Measurements from ENCODE around the gene EEF1B2. TPM values are rescaled to one million over a fixed set of nuclear protein-coding genes. Genes with fewer than 3 reads are reported as not detected.
"Not testable (repeated sequence)": the region's sequence is repeated elsewhere in the genome, so short reads cannot be mapped to it uniquely, and the experiment has no call there.

The EEF1B2 gene
- total RNA-seq, 1 donor from 2014 or later: 698 TPM

DNA sequence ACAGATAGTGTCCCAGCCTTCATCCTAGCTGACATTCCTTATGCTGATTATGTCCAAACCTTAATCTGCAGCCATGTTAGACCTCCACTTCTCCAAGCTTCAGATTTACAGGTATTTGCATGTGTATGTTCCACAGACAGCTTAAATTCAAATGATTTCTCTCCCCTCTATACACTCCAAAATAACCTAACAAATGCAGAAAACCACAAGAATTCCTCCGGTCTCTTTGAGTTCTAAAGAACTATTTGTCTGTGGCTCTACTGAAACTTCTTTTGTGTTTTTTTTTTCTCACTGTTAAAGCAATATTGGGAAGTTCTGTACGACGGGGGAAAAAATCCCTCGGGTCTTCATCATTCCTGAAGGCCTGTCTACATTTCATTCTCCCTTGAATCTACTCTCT is 9.1 kb upstream of the EEF1B2 start:
- Mint-ChIP-seq H3K36me3 (ENCODE audit: low read depth) (peaks cover 31% of the 10 kb centered on the region), H3K27me3 (ENCODE audit: insufficient read depth) (no peaks in the 10 kb centered on the region), H3K27ac (peak overlapping the region; percentile 9), H3K9me3 (no peaks in the 10 kb centered on the region), H3K4me3 (no peak overlapping the region), H3K4me1 (ENCODE audit: low read depth) (peaks cover 13% of the 10 kb centered on the region)
- no peak for DNase-seq (ENCODE audit: low spot score)
- intact Hi-C loops (cut with micrococcal nuclease): no loop called here

DNA sequence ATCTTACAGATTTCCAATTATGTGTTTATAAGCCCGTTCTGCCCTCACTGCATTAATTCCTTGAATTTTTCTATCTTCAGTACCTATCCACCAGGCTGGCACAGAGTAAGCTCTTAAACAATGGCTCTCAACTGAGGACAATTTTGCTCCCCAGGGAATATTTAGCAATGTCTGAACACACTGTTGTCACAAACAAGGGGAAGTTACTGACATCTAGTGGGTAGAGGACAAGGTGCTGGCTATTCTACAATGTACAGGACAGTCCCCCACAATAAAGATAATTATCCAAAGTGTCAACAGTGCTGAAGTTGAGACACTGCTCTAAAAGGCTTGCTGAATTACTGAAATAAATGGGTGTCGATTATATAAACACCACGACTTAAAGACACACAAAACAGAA is 5.5 kb upstream of the EEF1B2 start:
- Mint-ChIP-seq H3K27ac (no peak overlapping the region), H3K36me3 (ENCODE audit: low read depth) (peaks cover 24% of the 10 kb centered on the region), H3K27me3 (ENCODE audit: insufficient read depth) (no peaks in the 10 kb centered on the region), H3K4me1 (ENCODE audit: low read depth) (peaks cover 30% of the 10 kb centered on the region), H3K9me3 (no peaks in the 10 kb centered on the region), H3K4me3 (no peak overlapping the region)
- DNase-seq (ENCODE audit: low spot score): no peak
- intact Hi-C loops (cut with micrococcal nuclease): no loop called here

DNA sequence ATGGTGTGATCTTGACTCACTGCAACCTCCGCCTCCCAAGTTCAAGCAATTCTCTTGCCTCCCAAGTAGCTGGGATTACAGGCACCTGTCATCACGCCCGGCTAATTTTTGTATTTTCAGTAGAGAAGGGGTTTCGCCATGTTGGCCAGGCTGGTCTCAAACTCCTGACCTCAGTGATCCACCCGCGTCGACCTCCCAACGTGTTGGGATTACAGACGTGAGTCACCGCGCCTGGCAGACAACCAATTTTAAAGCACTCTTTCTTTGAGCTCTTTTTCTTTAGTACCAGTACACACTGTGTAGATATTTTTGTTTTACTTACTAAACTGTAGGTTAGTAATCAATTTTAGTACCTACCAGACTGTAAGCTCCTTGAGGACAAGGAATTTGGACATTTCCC is 2.7 kb upstream of the EEF1B2 start:
- Mint-ChIP-seq H3K36me3 (ENCODE audit: low read depth) (peaks cover 31% of the 10 kb centered on the region), H3K4me1 (ENCODE audit: low read depth) (peaks cover 35% of the 10 kb centered on the region), H3K4me3 (peak overlapping the region; percentile 99), H3K27ac (peak overlapping the region; percentile 48)
- not testable (repeated sequence) for H3K9me3 Mint-ChIP-seq; DNase-seq (ENCODE audit: low spot score); H3K27me3 Mint-ChIP-seq (ENCODE audit: insufficient read depth)
- intact Hi-C loops (cut with micrococcal nuclease): loop anchor here (5.0 kb wide), 1 partner anchor 1555 kb away; the partner anchor contains the start of gene CCNYL1

DNA sequence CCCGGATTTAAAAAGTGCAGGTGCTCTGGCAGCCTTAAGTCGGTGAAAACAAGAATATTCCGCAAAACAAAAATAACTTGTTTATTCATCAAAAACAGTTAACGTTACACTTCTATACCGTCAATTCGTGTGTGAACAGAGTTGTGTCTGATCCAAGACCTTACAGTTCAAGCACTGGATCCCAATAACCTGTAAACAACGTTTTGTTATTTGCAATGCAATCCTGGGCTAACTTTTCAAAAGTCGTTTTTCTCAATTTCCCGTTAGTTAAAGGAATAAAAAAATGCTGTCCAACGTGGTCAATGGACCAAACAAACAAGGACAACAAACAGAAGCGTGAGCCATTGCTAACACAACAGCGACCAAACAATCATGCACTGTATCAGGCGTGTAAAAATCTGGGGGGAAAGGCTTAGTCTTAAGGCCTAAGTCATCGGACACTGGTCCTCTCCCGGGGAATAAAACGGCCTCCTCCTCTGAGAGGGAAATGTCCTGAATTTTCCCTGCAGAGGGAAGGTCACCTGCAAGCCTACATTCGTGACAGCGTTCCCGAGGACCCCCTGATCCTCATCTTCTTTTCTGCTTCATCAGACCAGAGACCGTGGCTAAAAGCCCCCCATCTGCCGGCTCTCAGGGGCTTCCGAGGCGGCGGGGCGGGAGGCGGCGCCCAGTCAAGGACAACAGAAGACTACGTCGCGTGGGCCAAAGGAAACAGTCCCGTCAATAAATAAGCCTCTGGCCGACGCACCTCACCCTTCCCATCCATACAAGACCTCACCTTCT is 941 bp upstream of the EEF1B2 start:
- intact Hi-C loops (cut with micrococcal nuclease): loop anchor here (1.0 to 5.0 kb wide), 8 partner anchors 72 to 1554 kb away; partner anchors contain the start of genes CCNYL1, CREB1, FASTKD2 and INO80D
- peaks cover 45% of the 10 kb centered on the region for H3K36me3 Mint-ChIP-seq (ENCODE audit: low read depth)

DNA sequence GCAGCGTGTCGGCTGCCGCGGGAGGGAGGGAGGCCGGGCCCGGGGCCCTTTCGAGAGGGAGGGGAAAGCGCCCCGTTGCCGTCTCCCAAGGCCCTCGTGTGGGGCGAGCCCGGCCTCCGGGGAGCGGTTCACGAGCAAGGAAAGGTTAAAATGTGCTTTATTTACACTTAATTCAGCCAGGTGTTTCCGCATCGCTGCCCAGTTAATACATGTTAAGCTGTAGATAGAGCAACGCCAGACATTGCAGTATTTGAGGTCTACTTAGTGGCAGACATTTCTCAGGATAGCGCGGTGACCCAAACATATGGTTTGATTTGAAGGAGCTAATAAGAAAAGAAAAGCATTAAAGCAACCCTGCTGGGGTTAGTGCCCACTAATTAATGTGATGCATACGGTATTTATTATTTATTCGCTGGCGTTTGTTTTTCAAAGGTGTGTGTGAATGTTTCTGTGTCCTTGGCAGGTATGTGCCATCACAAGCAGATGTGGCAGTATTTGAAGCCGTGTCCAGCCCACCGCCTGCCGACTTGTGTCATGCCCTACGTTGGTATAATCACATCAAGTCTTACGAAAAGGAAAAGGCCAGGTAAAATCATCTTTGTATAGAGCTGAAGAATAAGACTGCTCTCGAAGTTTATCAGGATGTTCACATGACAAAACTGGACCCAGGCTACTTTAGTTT is 571 bp downstream of the EEF1B2 start:
- H3K4me3 Mint-ChIP-seq: peak overlapping the region; percentile 99
- H3K9me3 Mint-ChIP-seq: no peaks in the 10 kb centered on the region
- H3K36me3 Mint-ChIP-seq (ENCODE audit: low read depth): peaks cover 49% of the 10 kb centered on the region
- DNase-seq (ENCODE audit: low spot score): no peak
- H3K27ac Mint-ChIP-seq: peak overlapping the region; percentile 99
- peaks cover 52% of the 10 kb centered on the region for H3K4me1 Mint-ChIP-seq (ENCODE audit: low read depth)
- intact Hi-C loops (cut with micrococcal nuclease): loop anchor here (5.0 kb wide), 1 partner anchor 282 kb away; the partner anchor contains the start of gene ADAM23
- no peaks in the 10 kb centered on the region for H3K27me3 Mint-ChIP-seq (ENCODE audit: insufficient read depth)

More for the DNA sequence above, 941 bp upstream of the EEF1B2 start:
- no peaks in the 10 kb centered on the region for H3K9me3 Mint-ChIP-seq
- H3K4me3 Mint-ChIP-seq: peak overlapping the region; percentile 99
- no peaks in the 10 kb centered on the region for H3K27me3 Mint-ChIP-seq (ENCODE audit: insufficient read depth)
- DNase-seq (ENCODE audit: low spot score): no peak
- peaks cover 53% of the 10 kb centered on the region for H3K4me1 Mint-ChIP-seq (ENCODE audit: low read depth)
- peak overlapping the region; percentile 99 for H3K27ac Mint-ChIP-seq

DNA sequence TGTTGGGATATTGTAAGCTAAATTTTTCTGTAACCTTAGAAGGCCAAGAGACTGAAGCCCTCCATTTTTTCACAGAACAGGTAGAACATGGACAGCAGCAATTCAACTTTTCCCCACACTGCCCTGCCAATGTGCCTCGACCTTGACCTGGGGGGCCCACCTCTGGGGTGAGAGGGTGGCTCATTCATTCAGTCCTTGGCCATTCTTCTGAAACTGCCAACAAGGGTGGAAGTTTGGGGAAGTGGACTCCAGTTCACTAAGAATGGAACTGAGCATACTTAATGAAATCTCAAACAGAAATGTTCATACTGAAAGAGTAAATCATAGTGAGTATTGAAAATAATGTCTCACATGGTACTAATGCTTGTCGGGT is 1.1 kb downstream of the EEF1B2 start:
- Mint-ChIP-seq H3K36me3 (ENCODE audit: low read depth) (peaks cover 49% of the 10 kb centered on the region), H3K27me3 (ENCODE audit: insufficient read depth) (no peaks in the 10 kb centered on the region)
- no peak for DNase-seq (ENCODE audit: low spot score)

DNA sequence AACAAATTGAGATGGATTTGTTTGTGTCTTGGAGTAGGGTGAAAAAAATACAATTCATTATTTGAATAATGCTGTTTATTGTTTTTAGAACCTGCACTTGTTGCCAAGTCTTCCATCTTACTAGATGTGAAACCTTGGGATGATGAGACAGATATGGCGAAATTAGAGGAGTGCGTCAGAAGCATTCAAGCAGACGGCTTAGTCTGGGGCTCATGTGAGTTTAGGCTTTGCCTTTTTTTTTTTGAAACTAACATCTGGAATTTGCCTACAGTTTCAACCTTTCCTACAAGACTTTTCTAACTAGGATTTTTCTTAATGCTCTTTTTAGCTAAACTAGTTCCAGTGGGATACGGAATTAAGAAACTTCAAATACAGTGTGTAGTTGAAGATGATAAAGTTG is 2.7 kb downstream of the EEF1B2 start:
- H3K27me3 Mint-ChIP-seq (ENCODE audit: insufficient read depth); H3K9me3 Mint-ChIP-seq; DNase-seq (ENCODE audit: low spot score): not testable (repeated sequence)
- H3K4me3 Mint-ChIP-seq: peak overlapping the region; percentile 99
- intact Hi-C loops (cut with micrococcal nuclease): loop anchor here (5.0 kb wide), 1 partner anchor 280 kb away; the partner anchor contains the start of gene ADAM23
- H3K36me3 Mint-ChIP-seq (ENCODE audit: low read depth): peaks cover 49% of the 10 kb centered on the region
- H3K4me1 Mint-ChIP-seq (ENCODE audit: low read depth): peaks cover 44% of the 10 kb centered on the region
- H3K27ac Mint-ChIP-seq: peak overlapping the region; percentile 63

More for the DNA sequence above, 1.1 kb downstream of the EEF1B2 start:
- Mint-ChIP-seq H3K27ac (peak overlapping the region; percentile 99), H3K9me3 (no peaks in the 10 kb centered on the region), H3K4me1 (ENCODE audit: low read depth) (peaks cover 52% of the 10 kb centered on the region), H3K4me3 (peak overlapping the region; percentile 99)
- intact Hi-C loops (cut with micrococcal nuclease): loop anchor here (5.0 kb wide), 1 partner anchor 282 kb away; the partner anchor contains the start of gene ADAM23

DNA sequence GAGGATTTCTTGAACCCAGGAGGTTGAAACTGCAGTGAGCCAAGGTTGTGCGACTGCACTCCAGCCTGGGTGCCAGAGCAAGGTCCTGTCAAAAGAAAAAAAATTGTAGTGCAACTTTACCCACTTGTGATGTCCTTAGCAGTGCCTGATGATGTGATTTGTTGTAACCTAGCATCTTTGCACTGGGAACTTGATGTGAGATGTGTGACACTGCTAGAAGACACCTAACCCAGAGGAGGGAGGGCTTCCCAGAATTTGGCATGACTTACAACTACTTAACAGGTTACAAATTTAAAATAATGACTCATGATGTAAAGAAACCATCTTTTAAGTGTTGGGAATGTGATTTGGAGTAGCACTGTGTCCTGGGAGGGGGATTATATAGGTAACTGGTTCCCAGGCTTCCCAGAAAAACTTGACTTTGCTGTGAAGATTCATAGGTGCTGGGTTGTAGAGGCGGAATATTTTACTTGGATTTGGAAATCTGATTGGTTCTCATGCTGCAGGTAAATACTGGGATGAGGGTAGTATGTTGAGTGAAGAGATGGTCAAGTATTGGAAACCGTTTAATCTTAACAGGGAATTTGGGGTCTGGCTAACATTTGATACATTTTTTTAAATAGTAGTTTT is 3.7 kb downstream of the EEF1B2 start:
- Mint-ChIP-seq H3K36me3 (ENCODE audit: low read depth) (peaks cover 49% of the 10 kb centered on the region), H3K27me3 (ENCODE audit: insufficient read depth) (no peaks in the 10 kb centered on the region), H3K9me3 (peaks cover 3% of the 10 kb centered on the region), H3K4me1 (ENCODE audit: low read depth) (peaks cover 37% of the 10 kb centered on the region), H3K27ac (no peak overlapping the region), H3K4me3 (peak overlapping the region; percentile 99)
- intact Hi-C loops (cut with micrococcal nuclease): loop anchor here (5.0 kb wide), 1 partner anchor 279 kb away; the partner anchor contains the start of gene ADAM23
- no peak for DNase-seq (ENCODE audit: low spot score)

DNA sequence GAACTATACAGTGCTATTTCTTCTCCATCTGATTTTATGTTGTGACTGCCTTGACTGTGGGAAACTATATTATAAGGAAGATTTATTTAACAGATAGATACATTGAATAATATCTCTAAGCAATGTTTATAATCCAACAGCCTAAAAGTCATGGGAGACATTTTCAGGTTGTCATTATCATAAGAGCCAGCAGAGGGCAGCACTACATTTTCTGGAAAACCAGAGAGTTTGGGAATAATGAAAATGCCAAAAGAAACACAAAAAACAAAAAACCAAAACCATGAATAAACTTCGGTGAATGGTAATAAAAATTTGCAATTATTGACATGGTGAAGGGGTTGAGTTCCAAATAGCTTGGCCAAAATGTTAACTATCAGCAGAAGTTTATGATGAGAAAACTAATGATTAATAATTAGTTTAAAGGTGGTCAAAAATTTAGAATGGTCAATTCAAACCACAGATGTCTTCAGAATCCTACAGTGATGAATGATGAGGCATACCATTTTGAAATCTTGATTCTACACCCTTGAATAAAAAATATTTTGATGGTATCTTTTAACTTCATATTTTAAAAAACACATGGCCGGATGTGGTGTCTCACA is 4.7 kb downstream of the EEF1B2 start:
- DNase-seq (ENCODE audit: low spot score): no peak
- peaks cover 35% of the 10 kb centered on the region for H3K4me1 Mint-ChIP-seq (ENCODE audit: low read depth)
- no peak overlapping the region for H3K4me3 Mint-ChIP-seq
- H3K36me3 Mint-ChIP-seq (ENCODE audit: low read depth): peaks cover 50% of the 10 kb centered on the region
- no peaks in the 10 kb centered on the region for H3K27me3 Mint-ChIP-seq (ENCODE audit: insufficient read depth)
- no peak overlapping the region for H3K27ac Mint-ChIP-seq
- intact Hi-C loops (cut with micrococcal nuclease): loop anchor here (1.0 to 5.0 kb wide), 2 partner anchors 278 to 601 kb away; partner anchors contain the start of genes ADAM23, FASTKD2 and MDH1B
- peaks cover 3% of the 10 kb centered on the region for H3K9me3 Mint-ChIP-seq

DNA sequence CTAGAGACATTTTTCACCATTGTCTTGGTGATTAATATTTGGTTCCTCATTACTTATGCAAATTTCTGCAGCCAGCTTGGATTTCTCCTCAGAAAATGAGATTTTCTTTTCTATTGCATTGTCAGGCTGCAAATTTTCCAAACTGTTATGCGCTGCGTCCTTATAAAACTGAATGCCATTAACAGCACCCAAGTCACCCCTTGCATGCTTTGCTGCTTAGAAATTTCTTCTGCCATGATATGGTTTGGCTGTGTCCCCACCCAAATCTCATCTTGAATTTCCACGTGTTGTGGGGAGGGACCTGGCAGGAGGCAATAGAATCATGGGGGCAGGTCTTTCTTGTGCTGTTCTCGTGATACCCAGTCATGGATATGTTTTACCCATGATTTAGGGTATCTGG is 8.5 kb downstream of the EEF1B2 start:
- intact Hi-C loops (cut with micrococcal nuclease); DNase-seq (ENCODE audit: low spot score); H3K27ac Mint-ChIP-seq; H3K4me3 Mint-ChIP-seq; H3K9me3 Mint-ChIP-seq; H3K27me3 Mint-ChIP-seq (ENCODE audit: insufficient read depth); H3K4me1 Mint-ChIP-seq (ENCODE audit: low read depth): not testable (repeated sequence)
- peaks cover 20% of the 10 kb centered on the region for H3K36me3 Mint-ChIP-seq (ENCODE audit: low read depth)

DNA sequence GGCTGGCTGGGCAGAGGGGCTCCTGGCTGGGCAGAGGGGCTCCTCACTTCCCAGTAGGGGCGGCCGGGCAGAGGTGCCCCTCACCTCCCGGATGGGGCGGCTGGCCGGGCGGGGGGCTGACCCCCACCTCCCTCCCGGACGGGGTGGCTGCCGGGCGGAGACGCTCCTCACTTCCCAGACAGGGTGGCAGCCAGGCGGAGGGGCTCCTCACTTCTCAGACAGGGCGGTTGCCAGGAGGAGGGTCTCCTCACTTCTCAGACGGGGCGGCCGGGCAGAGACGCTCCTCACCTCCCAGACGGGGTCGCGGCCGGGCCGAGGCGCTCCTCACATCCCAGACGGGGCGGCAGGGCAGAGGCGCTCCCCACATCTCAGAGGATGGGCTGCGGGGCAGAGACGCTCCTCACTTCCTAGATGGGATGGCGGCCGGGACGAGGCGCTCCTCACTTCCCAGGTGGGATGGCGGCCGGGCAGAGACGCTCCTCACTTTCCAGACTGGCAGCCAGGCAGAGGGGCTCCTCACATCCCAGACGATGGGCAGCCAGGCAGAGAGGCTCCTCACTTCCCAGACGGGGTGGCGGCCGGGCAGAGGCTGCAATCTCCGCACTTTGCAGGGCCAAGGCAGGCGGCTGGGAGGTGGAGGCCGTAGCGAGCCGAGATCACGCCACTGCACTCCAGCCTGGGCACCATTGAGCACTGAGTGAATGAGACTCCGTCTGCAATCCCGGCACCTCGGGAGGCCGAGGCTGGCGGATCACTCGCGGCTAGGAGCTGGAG is 12.1 kb downstream of the EEF1B2 start:
- H3K4me1 Mint-ChIP-seq (ENCODE audit: low read depth); H3K36me3 Mint-ChIP-seq (ENCODE audit: low read depth); H3K27ac Mint-ChIP-seq; H3K4me3 Mint-ChIP-seq; DNase-seq (ENCODE audit: low spot score); H3K27me3 Mint-ChIP-seq (ENCODE audit: insufficient read depth); intact Hi-C loops (cut with micrococcal nuclease); H3K9me3 Mint-ChIP-seq: not testable (repeated sequence)

DNA sequence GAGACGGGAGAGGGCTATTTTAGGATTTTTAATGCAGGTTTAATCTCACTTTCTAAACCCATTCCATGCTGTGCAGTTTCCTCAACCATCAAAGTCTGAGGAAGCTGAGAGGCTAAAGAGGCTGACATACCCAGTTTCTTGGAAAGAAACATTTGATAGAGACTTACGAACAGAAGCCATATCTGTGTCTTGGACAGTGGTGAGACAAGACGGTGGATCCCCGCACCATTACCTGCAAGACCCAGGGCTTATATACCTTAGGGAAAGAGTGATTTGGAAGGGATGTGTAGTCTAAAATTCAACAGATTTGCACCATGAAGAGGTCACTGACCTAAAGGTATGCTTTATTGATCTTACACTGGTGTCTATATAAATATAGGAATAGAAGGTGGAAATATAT is 13.5 kb downstream of the EEF1B2 start:
- H3K9me3 Mint-ChIP-seq: peaks cover 7% of the 10 kb centered on the region
- no peak for DNase-seq (ENCODE audit: low spot score)
- no peaks in the 10 kb centered on the region for H3K4me1 Mint-ChIP-seq (ENCODE audit: low read depth)
- H3K27me3 Mint-ChIP-seq (ENCODE audit: insufficient read depth): peaks cover 2% of the 10 kb centered on the region
- H3K27ac Mint-ChIP-seq: no peak overlapping the region
- no peak overlapping the region for H3K4me3 Mint-ChIP-seq
- H3K36me3 Mint-ChIP-seq (ENCODE audit: low read depth): peaks cover 4% of the 10 kb centered on the region
- intact Hi-C loops (cut with micrococcal nuclease): no loop called here

Measured in activated T-helper 1 cell treated with anti-CD3 and anti-CD28 coated beads, Interleukin-12 subunit alpha, Interleukin-12 subunit beta, Interleukin-2, Interleukin-4 antibody, amounts not matched to agents 30 ng/mL and 10 ng/mL and 1 ng/mL, durations not matched to agents 14 hours and 24 hours and 36 hours (primary cell).